ENCODE measurements around the gene CAPN15.

The CAPN15 gene

GRCh38 chr16:526181-527014 is 1.1 kb upstream of the CAPN15 start:
- no peak for DNase-seq (ENCODE audit: low spot score)

- no peak for DNase-seq (ENCODE audit: low spot score)
Measured at GRCh38 chr16:528111-529011, 849 bp downstream of the CAPN15 start.

- DNase-seq (ENCODE audit: low spot score): no peak
Measured at GRCh38 chr16:529012-529575, 1.6 kb downstream of the CAPN15 start.

- DNase-seq (ENCODE audit: low spot score): no peak
Measured at GRCh38 chr16:530111-530817, 2.8 kb downstream of the CAPN15 start.

GRCh38 chr16:531494-532125 is 4.1 kb downstream of the CAPN15 start:
- DNase-seq (ENCODE audit: low spot score): no peak

GRCh38 chr16:533391-534123 is 6.0 kb downstream of the CAPN15 start:
- DNase-seq (ENCODE audit: low spot score): no peak

GRCh38 chr16:534135-534534 is 6.6 kb downstream of the CAPN15 start:
- no peak for DNase-seq (ENCODE audit: low spot score)

GRCh38 chr16:534856-535445 is 7.4 kb downstream of the CAPN15 start:
- DNase-seq (ENCODE audit: low spot score): no peak

- no peak for DNase-seq (ENCODE audit: low spot score)
Measured at GRCh38 chr16:535446-536405, 8.2 kb downstream of the CAPN15 start.

GRCh38 chr16:536746-537145 is 9.2 kb downstream of the CAPN15 start:
- DNase-seq (ENCODE audit: low spot score): no peak

- no peak for DNase-seq (ENCODE audit: low spot score)
Measured at GRCh38 chr16:537415-538335, 10.2 kb downstream of the CAPN15 start.

- no peak for DNase-seq (ENCODE audit: low spot score)
Measured at GRCh38 chr16:539901-540530, 12.5 kb downstream of the CAPN15 start.

- DNase-seq (ENCODE audit: low spot score): no peak
Measured at GRCh38 chr16:540645-541340, 13.3 kb downstream of the CAPN15 start.

GRCh38 chr16:543301-544164 is 16.0 kb downstream of the CAPN15 start:
- no peak for DNase-seq (ENCODE audit: low spot score)

- DNase-seq (ENCODE audit: low spot score): no peak
Measured at GRCh38 chr16:544517-544916, 17.0 kb downstream of the CAPN15 start.
